ENCODE measurements around the gene PMM1.
"Not testable (repeated sequence)": the region's sequence is repeated elsewhere in the genome, so short reads cannot be mapped to it uniquely, and the experiment has no call there.

PMM1 gene

GRCh38 chr22:41562461-41562860, 27.2 kb downstream of the PMM1 start:
- no peak for DNase-seq

GRCh38 chr22:41561788-41562187, 27.9 kb downstream of the PMM1 start:
- DNase-seq: no peak

- DNase-seq: no peak
These were observed 28.3 kb downstream of the PMM1 start for GRCh38 chr22:41561335-41561734.

GRCh38 chr22:41560095-41560471, 29.6 kb downstream of the PMM1 start:
- DNase-seq: no peak

- not testable (repeated sequence) for DNase-seq
These were observed 31.4 kb downstream of the PMM1 start for GRCh38 chr22:41558241-41558630.

GRCh38 chr22:41557401-41558240, 32.0 kb downstream of the PMM1 start:
- DNase-seq: peak; percentile 9

GRCh38 chr22:41556561-41556960, 33.1 kb downstream of the PMM1 start:
- no peak for DNase-seq

- DNase-seq: no peak
These were observed 34.2 kb downstream of the PMM1 start for GRCh38 chr22:41555325-41555982.

- DNase-seq: no peak
These were observed 37.6 kb downstream of the PMM1 start for GRCh38 chr22:41551877-41552582.

- DNase-seq: no peak
These were observed 38.6 kb downstream of the PMM1 start for GRCh38 chr22:41550952-41551491.

GRCh38 chr22:41548830-41549211, 40.8 kb downstream of the PMM1 start:
- no peak for DNase-seq

- DNase-seq: no peak
These were observed 44.8 kb downstream of the PMM1 start for GRCh38 chr22:41544671-41545476.

GRCh38 chr22:41543854-41544670, 45.6 kb downstream of the PMM1 start, which contains the start of gene POLR3H:
TSS of gene POLR3H (minus strand) at chr22:41544470. CDS start at chr22:41544101, 369 bp downstream.
- DNase-seq: peak; percentile 99

GRCh38 chr22:41542224-41542623, 47.4 kb downstream of the PMM1 start:
- DNase-seq: no peak

GRCh38 chr22:41541484-41541883, 48.2 kb downstream of the PMM1 start:
- no peak for DNase-seq

GRCh38 chr22:41540365-41540764, 49.3 kb downstream of the PMM1 start:
- DNase-seq: no peak

GRCh38 chr22:41540006-41540315, 49.7 kb downstream of the PMM1 start:
- no peak for DNase-seq

- no peak for DNase-seq
These were observed 50.3 kb downstream of the PMM1 start for GRCh38 chr22:41539146-41540005.

GRCh38 chr22:41538583-41538982, 51.1 kb downstream of the PMM1 start:
- no peak for DNase-seq

GRCh38 chr22:41537203-41537602, 52.4 kb downstream of the PMM1 start:
- DNase-seq: no peak

GRCh38 chr22:41535244-41535643, 54.4 kb downstream of the PMM1 start:
- DNase-seq: no peak

Data from CD4-positive, alpha-beta T cell treated with Interleukin-6 for 4 hours (primary cell).